Mesodermal cell (in vitro differentiated cells): ENCODE measurements around the gene KYNU.
"Not testable (repeated sequence)": the region's sequence is repeated elsewhere in the genome, so short reads cannot be mapped to it uniquely, and the experiment has no call there.

ENCODE experiments used
- H3K27ac ChIP-seq: 2 replicates; pipeline ENCODE4 v1.7.0; 2013; ENCODE audit warnings: mild to moderate bottlenecking, low read depth, low read length, moderate library complexity; ENCODE audit not compliant: severe bottlenecking
- H3K36me3 ChIP-seq: 2 replicates; pipeline ENCODE4 v1.7.1; 2013; ENCODE audit warnings: mild to moderate bottlenecking, low read length, moderate library complexity; ENCODE audit not compliant: control insufficient read depth, insufficient read depth
- H3K4me1 ChIP-seq: one replicate; pipeline ENCODE4 v1.7.1; 2013; ENCODE audit warnings: mild to moderate bottlenecking, low read length; ENCODE audit not compliant: insufficient read depth, control insufficient read depth, poor library complexity, severe bottlenecking
- H3K4me3 ChIP-seq: 2 replicates; pipeline ENCODE4 v1.7.0; 2013; ENCODE audit warnings: low read length, control low read depth, mild to moderate bottlenecking; ENCODE audit not compliant: insufficient read depth, poor library complexity, severe bottlenecking; ENCODE audit errors: extremely low read depth
- H3K9me3 ChIP-seq: 2 replicates; pipeline ENCODE4 v1.7.1; 2013; ENCODE audit warnings: mild to moderate bottlenecking, low read length, moderate library complexity; ENCODE audit not compliant: control insufficient read depth
- WGBS, 2 experiments: methylation state at CpG; one replicate each; pipeline ENCODE4 v1.1.5; 2013; ENCODE audit warnings: missing lambda C conversion rate in 2 of 2; ENCODE audit not compliant: insufficient coverage in 2 of 2; 5-methylcytosine and 5-hydroxymethylcytosine counted together

Gene KYNU

DNA sequence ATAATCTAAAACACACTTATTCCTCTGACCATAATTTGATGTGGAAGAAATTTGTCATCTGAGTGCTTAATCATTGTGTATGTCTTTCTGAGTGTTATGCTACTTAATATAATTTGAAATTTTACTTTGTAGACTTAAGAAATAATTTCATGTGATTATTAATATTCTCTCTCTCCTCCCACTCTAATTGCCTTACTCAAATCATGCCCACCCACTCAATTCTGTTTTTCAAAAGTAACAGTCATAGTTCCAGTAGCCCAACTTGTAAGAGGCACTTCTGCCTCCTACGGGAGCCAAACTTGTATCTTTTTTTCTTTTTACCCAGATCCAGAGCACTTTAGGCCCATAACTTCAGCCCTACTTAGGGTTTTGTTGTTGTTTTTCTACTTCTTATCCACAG lies 18.5 kb upstream of the KYNU start:
- WGBS, 2 experiments: 80% methylated on average over 1 of the region's 1 CpG; no CpG with 5 or more reads in 1 of the 2 experiments
- Histone ChIP-seq H3K36me3 (no peaks in the 10 kb centered on the region), H3K4me3 (no peak overlapping the region), H3K9me3 (no peaks in the 10 kb centered on the region), H3K27ac (no peak overlapping the region), H3K4me1 (peaks cover 6% of the 10 kb centered on the region)

DNA sequence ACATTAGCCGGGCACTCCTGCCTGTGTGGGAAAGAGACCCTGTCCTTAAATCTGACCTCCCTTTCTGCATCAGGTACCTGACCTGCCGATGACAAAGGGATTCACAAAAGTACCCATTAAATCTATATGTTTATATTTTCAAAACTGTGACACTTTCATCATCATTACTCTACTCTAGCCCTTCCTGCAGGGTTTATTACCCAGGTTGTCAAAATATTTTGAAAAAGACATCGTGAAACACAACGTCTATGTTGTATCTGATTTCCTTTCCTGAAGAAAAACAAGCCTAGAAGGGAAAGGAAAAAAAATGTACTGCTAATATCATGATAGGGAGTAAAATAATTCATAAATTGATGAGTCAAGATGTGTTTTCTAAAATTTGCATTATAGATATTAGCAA lies 15.2 kb upstream of the KYNU start:
- H3K4me1 ChIP-seq: peaks cover 6% of the 10 kb centered on the region
- no peak overlapping the region for H3K4me3 ChIP-seq
- H3K27ac ChIP-seq: no peak overlapping the region
- WGBS, 2 experiments: 100% methylated on average over 3 of the region's 4 CpGs; no CpG with 5 or more reads in 1 of the 2 experiments
- H3K9me3 ChIP-seq: no peaks in the 10 kb centered on the region
- H3K36me3 ChIP-seq: no peaks in the 10 kb centered on the region

DNA sequence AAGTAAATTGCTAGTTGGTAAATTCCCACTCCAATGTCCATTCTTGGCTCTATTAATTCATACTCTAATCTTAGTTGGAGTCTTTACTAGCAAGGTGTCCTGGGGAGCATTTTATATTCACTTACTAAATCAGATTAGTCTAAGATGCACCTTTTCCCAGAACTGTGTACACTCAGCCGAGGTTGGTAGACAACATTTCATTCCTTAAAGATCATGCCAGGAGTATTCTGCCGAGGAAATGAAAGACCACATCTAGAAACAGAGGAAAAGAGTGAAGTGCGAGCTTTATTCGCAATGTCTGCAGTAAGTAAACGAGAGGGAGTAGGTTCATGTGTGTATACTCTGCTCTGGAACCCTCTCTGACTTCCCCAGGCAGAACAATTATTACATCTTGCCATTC lies 14.6 kb upstream of the KYNU start:
- Histone ChIP-seq H3K4me3 (no peak overlapping the region), H3K27ac (no peak overlapping the region), H3K9me3 (no peaks in the 10 kb centered on the region), H3K36me3 (no peaks in the 10 kb centered on the region), H3K4me1 (peaks cover 6% of the 10 kb centered on the region)
- 92 to 93% methylated on average over 2 to 4 of the region's 5 CpGs for WGBS, 2 experiments

DNA sequence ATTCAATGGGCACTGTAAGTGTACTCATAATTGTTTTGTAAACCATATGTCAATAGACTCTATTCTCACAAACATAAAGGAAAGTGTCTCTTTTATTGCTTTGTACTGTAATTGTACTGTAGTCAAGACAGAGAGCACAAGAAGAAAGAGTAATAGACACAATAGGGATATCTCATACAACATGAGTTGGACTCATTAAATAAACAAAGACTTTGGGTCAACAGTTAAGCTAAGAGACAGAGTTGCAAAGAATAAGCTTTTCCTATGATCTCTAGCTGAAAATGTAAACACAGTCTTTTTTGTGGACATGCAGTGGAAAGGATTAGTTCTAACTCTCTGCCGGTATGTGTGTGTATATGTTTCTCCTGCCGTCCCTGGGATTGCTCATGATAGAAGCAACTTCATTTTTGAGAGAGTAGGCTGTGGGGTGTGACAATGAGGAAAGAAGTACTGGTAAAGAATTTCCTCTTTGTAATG lies 13.9 kb upstream of the KYNU start:
- no peak overlapping the region for H3K4me3 ChIP-seq
- no peaks in the 10 kb centered on the region for H3K36me3 ChIP-seq
- no peaks in the 10 kb centered on the region for H3K9me3 ChIP-seq
- no peak overlapping the region for H3K27ac ChIP-seq
- peaks cover 6% of the 10 kb centered on the region for H3K4me1 ChIP-seq
- 78 to 93% methylated on average over 2 of the region's 2 CpGs for WGBS, 2 experiments

DNA sequence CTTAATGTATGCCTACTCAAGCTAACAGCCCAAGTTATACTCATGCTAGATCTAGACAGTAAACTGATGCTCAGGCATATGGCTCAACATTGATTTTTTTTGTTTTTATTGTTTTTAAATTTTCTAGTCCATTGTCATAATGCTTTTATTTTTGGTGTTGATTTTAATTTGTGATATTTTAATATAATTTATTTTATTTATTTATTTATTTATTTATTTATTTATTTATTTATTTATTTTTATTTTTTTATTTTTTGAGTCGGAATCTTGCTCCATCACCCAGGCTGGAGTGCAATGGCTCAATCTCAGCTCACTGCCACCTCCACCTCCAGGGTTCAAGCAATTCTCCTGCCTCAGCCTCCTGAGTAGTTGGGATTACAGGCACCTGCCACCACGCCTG lies 12.9 kb upstream of the KYNU start:
- no CpG with 5 or more reads among the region's 2 CpGs for WGBS, 2 experiments
- H3K27ac ChIP-seq, H3K4me1 ChIP-seq, H3K4me3 ChIP-seq, H3K36me3 ChIP-seq, H3K9me3 ChIP-seq: not testable (repeated sequence)

DNA sequence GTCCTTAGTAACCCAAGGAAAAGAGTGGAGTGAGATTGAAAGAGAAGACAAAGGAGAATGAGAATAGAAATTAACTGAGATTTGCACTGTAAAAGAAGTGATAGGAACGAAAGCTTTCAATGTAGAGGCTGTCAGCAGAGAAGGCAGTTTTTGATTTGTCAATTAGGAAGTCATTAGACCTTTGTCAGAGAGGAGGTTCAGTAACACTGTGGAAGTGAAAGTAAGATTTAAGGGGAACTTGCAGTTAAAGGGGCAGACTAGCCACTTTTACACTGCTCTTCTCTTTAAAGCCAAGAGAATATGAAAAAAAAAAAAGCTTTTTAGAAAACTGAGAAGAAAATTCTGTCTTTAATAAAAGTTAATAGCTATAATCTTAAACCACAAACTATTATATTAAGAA lies 11.5 kb upstream of the KYNU start:
- Histone ChIP-seq H3K4me3 (no peak overlapping the region), H3K36me3 (no peaks in the 10 kb centered on the region), H3K4me1 (peaks cover 6% of the 10 kb centered on the region), H3K9me3 (no peaks in the 10 kb centered on the region), H3K27ac (no peak overlapping the region)
- 78 to 90% methylated on average over 1 of the region's 1 CpG for WGBS, 2 experiments

DNA sequence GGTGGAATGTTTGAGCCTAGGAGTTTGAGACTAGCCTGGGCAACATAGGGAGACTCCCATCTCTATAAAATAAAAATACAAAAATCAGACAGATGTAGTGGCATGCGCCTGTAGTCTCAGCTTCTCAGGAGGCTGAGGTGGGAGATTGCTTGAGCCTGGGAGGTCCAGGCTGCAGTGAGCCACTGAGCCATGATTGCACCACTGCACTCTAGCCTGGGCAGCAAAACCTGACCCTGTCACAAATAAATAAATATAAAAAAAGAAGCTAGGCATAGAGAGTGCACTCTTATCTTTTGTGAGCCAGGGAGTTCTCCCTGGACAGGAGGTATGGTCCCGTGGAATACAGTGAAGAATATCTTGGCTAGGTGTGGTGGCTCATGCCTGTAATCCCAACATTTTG lies 11.0 kb upstream of the KYNU start:
- Histone ChIP-seq H3K4me3 (no peak overlapping the region), H3K36me3 (no peaks in the 10 kb centered on the region), H3K4me1 (peaks cover 6% of the 10 kb centered on the region), H3K9me3 (no peaks in the 10 kb centered on the region), H3K27ac (no peak overlapping the region)
- 100% methylated on average over 1 to 2 of the region's 2 CpGs for whole genome bisulfite sequencing, 2 experiments

DNA sequence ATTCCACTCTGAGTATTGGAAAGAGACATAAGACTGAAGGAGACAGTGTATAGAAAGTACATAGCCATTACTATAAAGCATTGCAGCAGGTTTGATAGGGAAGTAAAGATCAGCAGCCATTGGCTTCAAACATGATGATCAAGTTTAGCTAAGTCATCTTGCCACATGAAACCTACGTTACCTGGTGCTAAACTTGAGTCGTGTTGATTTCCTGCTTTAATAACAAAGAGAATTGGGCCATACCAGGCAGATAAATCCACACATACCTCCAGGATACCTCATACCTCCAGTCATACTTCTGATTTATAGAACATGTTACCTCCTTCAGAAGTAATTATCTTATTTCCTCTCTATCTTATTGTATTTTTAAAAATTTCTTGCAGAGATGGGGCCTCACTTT lies 10.3 kb upstream of the KYNU start:
- H3K9me3 ChIP-seq: no peaks in the 10 kb centered on the region
- H3K36me3 ChIP-seq: no peaks in the 10 kb centered on the region
- WGBS, 2 experiments: 89 to 96% methylated on average over 2 of the region's 2 CpGs
- peaks cover 6% of the 10 kb centered on the region for H3K4me1 ChIP-seq
- H3K4me3 ChIP-seq: no peak overlapping the region
- H3K27ac ChIP-seq: no peak overlapping the region

DNA sequence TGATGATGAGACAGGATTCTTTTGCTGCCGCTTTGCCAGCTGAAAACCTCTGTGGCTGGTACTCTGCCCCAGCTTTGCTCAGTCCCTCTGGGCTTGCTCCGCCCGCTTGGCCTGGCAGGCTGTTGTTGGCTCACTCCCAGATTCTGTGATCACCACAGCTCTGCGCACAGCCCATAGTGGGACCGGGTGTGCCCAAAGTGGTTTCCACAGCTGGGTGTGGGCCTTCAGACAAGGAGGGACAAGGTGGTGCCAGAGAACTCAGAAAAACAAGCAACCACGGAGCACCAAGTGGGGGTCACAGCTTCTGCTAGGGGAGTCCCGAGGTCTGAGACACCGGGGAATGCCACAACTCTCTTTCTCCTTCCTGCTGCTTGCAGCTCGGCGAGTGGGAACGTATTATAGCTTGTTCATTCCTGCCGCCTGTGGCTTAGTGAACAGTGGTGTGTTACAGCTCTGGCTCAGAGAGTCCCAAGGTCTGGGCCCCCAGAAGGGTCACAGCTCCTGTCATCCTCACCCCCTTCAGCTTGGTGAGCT lies 9.2 kb upstream of the KYNU start:
- peaks cover 8% of the 10 kb centered on the region for H3K4me1 ChIP-seq
- no peak overlapping the region for H3K4me3 ChIP-seq
- no peaks in the 10 kb centered on the region for H3K36me3 ChIP-seq
- 94 to 98% methylated on average over 5 to 7 of the region's 12 CpGs for WGBS, 2 experiments
- no peak overlapping the region for H3K27ac ChIP-seq
- no peaks in the 10 kb centered on the region for H3K9me3 ChIP-seq

DNA sequence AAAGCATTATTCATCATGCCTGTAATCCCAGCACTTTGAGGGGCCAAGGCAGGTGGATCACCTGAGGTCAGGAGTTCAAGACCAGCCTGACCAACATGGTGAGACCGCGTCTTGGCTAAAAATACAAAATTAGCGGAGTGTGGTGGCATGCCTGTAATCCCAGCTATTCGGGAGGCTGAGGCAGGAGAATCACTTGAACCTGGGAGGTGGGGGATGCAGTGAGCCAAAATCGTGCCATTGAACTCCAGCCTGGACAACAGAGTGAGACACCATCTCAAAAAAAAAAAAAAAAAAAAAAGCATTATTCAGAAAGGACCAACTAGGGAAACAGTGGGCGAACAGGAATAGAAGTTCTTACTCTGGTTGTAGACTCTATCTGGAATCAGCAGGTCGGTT lies 8.4 kb upstream of the KYNU start:
- H3K27ac ChIP-seq, H3K36me3 ChIP-seq, H3K4me3 ChIP-seq, H3K9me3 ChIP-seq: not testable (repeated sequence)
- WGBS, 2 experiments: 85 to 93% methylated on average over 4 to 6 of the region's 7 CpGs
- peaks cover 10% of the 10 kb centered on the region for H3K4me1 ChIP-seq

DNA sequence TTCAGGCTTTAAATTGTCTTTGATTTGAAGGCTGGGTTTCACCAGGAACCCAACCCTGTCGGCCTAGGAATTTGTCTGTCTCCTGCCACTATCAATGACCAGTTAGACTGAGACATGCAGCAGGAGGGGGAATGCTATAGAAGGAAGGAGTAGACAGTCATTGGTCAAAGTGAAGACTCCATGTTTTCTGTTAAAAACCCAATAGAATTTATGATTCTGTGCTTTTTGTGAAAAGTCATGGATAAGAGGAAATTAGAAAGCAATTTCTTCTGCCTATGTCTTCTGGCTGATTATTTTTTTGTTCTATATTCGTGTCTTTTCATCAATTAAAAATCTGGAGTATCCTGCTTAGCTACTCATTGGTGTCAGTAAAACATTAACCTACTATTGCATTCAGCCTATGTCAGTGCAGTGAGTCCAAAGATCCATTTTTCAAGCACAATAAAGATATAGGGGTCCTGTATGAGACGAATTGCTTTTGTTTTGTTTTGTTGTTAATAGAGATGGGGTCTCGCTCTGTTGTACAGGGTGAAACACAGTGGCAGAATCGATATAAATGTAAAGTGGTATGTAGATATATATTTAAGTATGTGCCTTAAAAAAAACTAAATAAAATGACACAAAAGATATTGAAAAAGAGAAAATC lies 7.9 kb upstream of the KYNU start:
- no peak overlapping the region for H3K4me3 ChIP-seq
- H3K36me3 ChIP-seq: no peaks in the 10 kb centered on the region
- no peaks in the 10 kb centered on the region for H3K9me3 ChIP-seq
- H3K4me1 ChIP-seq: peaks cover 14% of the 10 kb centered on the region
- WGBS, 2 experiments: 100% methylated on average over 1 of the region's 5 CpGs; no CpG with 5 or more reads in 1 of the 2 experiments
- no peak overlapping the region for H3K27ac ChIP-seq
